Keratinocyte (primary cell): Measurements from ENCODE around the gene KRTAP5-4. TPM values are rescaled to one million over a fixed set of nuclear protein-coding genes. Genes with fewer than 3 reads are reported as not detected.

ENCODE experiments used
- DNase-seq: peaks from one replicate; pipeline ENCODE4 v3.0.0-alpha.2; 2011; ENCODE audit warnings: low read depth, missing footprints, low spot score
- FAIRE-seq: peaks from 2 replicates; lab custom pipeline; 2011; peaks lifted over from hg19 to GRCh38; lab: Jason Lieb, UNC
- H2AFZ ChIP-seq: 2 replicates; pipeline ENCODE4 v1.6.0; 2012; ENCODE audit warnings: low read length, control low read depth, inconsistent platforms; ENCODE audit not compliant: control insufficient read depth
- H3K27ac ChIP-seq: 2 replicates; pipeline ENCODE4 v1.5.1; 2011; ENCODE audit warnings: low read length; ENCODE audit not compliant: control insufficient read depth, insufficient read depth
- H3K27me3 ChIP-seq: 3 replicates; pipeline ENCODE4 v1.6.0; 2011; ENCODE audit warnings: low read length; ENCODE audit not compliant: control insufficient read depth, insufficient read depth; ENCODE audit errors: extremely low read depth
- H3K36me3 ChIP-seq, 2 experiments: 2 replicates in 1 of 2; 3 replicates in 1 of 2; pipeline ENCODE4 v1.5.1; 2011; ENCODE audit warnings: low read length in 2 of 2, mild to moderate bottlenecking in 1 of 2; ENCODE audit not compliant: control insufficient read depth in 2 of 2, insufficient read depth in 2 of 2; ENCODE audit errors: extremely low read depth in 1 of 2
- H3K4me1 ChIP-seq: 3 replicates; pipeline ENCODE4 v1.5.1; 2011; ENCODE audit warnings: low read length; ENCODE audit not compliant: control insufficient read depth, insufficient read depth; ENCODE audit errors: extremely low read depth
- H3K4me2 ChIP-seq: 3 replicates; pipeline ENCODE4 v1.6.0; 2011; ENCODE audit warnings: low read depth, low read length; ENCODE audit not compliant: control insufficient read depth, insufficient read depth; ENCODE audit errors: extremely low read depth
- H3K4me3 ChIP-seq, 3 experiments: fragments of 200-600 bp in 1 of 3; sonication (generic) in 1 of 3; 2 replicates in 2 of 3; 3 replicates in 1 of 3; pipeline ENCODE4 v1.5.1; 2011 to 2016; ENCODE audit warnings: low read length in 3 of 3, mild to moderate bottlenecking in 3 of 3, control low read depth in 2 of 3, inconsistent platforms in 1 of 3, low read depth in 1 of 3, mixed read lengths in 1 of 3, mixed run types in 1 of 3, moderate library complexity in 1 of 3; ENCODE audit not compliant: control insufficient read depth in 2 of 3, insufficient read depth in 2 of 3; ENCODE audit errors: extremely low read depth in 1 of 3
- H3K79me2 ChIP-seq: 2 replicates; pipeline ENCODE4 v1.6.0; 2012; ENCODE audit warnings: low read length; ENCODE audit not compliant: control insufficient read depth, insufficient read depth
- H3K9ac ChIP-seq: 3 replicates; pipeline ENCODE4 v1.6.0; 2011; ENCODE audit warnings: low read length; ENCODE audit not compliant: control insufficient read depth, insufficient read depth; ENCODE audit errors: extremely low read depth
- H3K9me1 ChIP-seq: 3 replicates; pipeline ENCODE4 v1.6.0; 2011; ENCODE audit warnings: low read length; ENCODE audit not compliant: control insufficient read depth, insufficient read depth; ENCODE audit errors: extremely low read depth
- H3K9me3 ChIP-seq: 2 replicates; pipeline ENCODE4 v1.5.1; 2012; ENCODE audit warnings: low read depth, low read length; ENCODE audit not compliant: control insufficient read depth
- H4K20me1 ChIP-seq: 3 replicates; pipeline ENCODE4 v1.6.0; 2011; ENCODE audit warnings: low read length; ENCODE audit not compliant: control insufficient read depth, insufficient read depth; ENCODE audit errors: extremely low read depth
- CTCF ChIP-seq, 3 experiments: IDR thresholded peaks in 1 of 3; conservative IDR thresholded peaks in 1 of 3; optimal IDR thresholded peaks in 1 of 3; 2 replicates in 2 of 3; 3 replicates in 1 of 3; pipeline versions ENCODE3 to v1.5.1; 2011; ENCODE audit warnings: low read length in 3 of 3, mild to moderate bottlenecking in 3 of 3, moderate library complexity in 2 of 3, control low read depth in 1 of 3, inconsistent platforms in 1 of 3; ENCODE audit not compliant: insufficient read depth in 2 of 3; ENCODE audit errors: extremely low read depth in 1 of 3
- EZH2 ChIP-seq: IDR thresholded peaks from one replicate; pipeline ENCODE4 v1.6.1; 2012; ENCODE audit warnings: inconsistent platforms, mild to moderate bottlenecking, low read length, moderate library complexity
- dilution Hi-C: fragments of 300-500 bp; cut with MboI; formaldehyde crosslinking; loops from one replicate; pipeline ENCODE4 v1.7.0; 2020; ENCODE audit warnings: low sequenced_read_pairs; ENCODE audit not compliant: extremely low pct_ligation_motif_present
- polyA plus RNA-seq, 5 experiments: library from polyadenylated mRNA; depleted of rRNA in 3 of 5; stranded (reverse) in 3 of 5; stranded (forward) in 1 of 5; unstranded in 1 of 5; fragments of >200 nt; gene quantifications; 1 replicate in 1 of 5; 2 replicates in 3 of 5; 3 replicates in 1 of 5; pipeline versions ENCODE4 v1.2.1 to v1.2.3, GENCODE V29; 2011 to 2012; ENCODE audit warnings: missing spikeins in 2 of 5, low read depth in 1 of 5, low replicate concordance in 1 of 5

KRTAP5-4 gene
- polyA plus RNA-seq, 1 donor (not counting 4 experiments of a cell fraction or from before 2014, with no cell fraction given): not detected

- Histone ChIP-seq H4K20me1 (peaks cover 4% of the 10 kb centered on the region), H3K79me2 (no peaks in the 10 kb centered on the region), H3K4me1 (no peaks in the 10 kb centered on the region), H3K27ac (no peak overlapping the region), H3K9me1 (no peaks in the 10 kb centered on the region), H2AFZ (no peak overlapping the region), H3K4me3 (no peak overlapping the region), H3K36me3 (no peaks in the 10 kb centered on the region), H3K4me2 (no peak overlapping the region), H3K9me3 (no peaks in the 10 kb centered on the region), H3K27me3 (peaks cover 28% of the 10 kb centered on the region), H3K9ac (no peak overlapping the region)
- dilution Hi-C loops: no loop called here
- DNase-seq: no peak
- TF ChIP-seq CTCF (optimal IDR thresholded peaks at IDR 0.05 in 1 of 3, IDR thresholded peaks at IDR 0.05 in 1 of 3, conservative IDR thresholded peaks at IDR 0.05 in 1 of 3; ENCODE audit: extremely low read depth in 1 of 3, insufficient read depth in 2 of 3, low read length in 3 of 3) (no peak), EZH2 (no peak)
- no peak for FAIRE-seq
These were observed 19.2 kb upstream of the KRTAP5-4 start for GRCh38 chr11:1641096-1641495.

GRCh38 chr11:1640076-1640946 is 18.4 kb upstream of the KRTAP5-4 start:
- Histone ChIP-seq H3K4me1 (no peaks in the 10 kb centered on the region), H3K9ac (no peak overlapping the region), H2AFZ (no peak overlapping the region), H3K79me2 (no peaks in the 10 kb centered on the region), H3K4me2 (no peak overlapping the region), H3K9me1 (no peaks in the 10 kb centered on the region), H3K9me3 (no peaks in the 10 kb centered on the region), H3K36me3 (no peaks in the 10 kb centered on the region), H3K27me3 (peaks cover 28% of the 10 kb centered on the region), H3K4me3 (no peak overlapping the region), H3K27ac (no peak overlapping the region), H4K20me1 (peaks cover 4% of the 10 kb centered on the region)
- dilution Hi-C loops: no loop called here
- TF ChIP-seq CTCF (optimal IDR thresholded peaks at IDR 0.05 in 1 of 3, IDR thresholded peaks at IDR 0.05 in 1 of 3, conservative IDR thresholded peaks at IDR 0.05 in 1 of 3; ENCODE audit: extremely low read depth in 1 of 3, insufficient read depth in 2 of 3, low read length in 3 of 3) (peak; percentile 76 to 92 (median 82)), EZH2 (no peak)
- DNase-seq: no peak
- FAIRE-seq: no peak
